GM12801 (cell line): ENCODE results near the gene APC2.

Experiments used
- TF ChIP-seq, protein P1 (sequence below): IDR thresholded peaks from one replicate; pipeline ENCODE4 v1.5.1; 2011; ENCODE audit warnings: control low read depth; ENCODE audit not compliant: insufficient read length; ENCODE audit errors: extremely low read depth

The APC2 gene

DNA sequence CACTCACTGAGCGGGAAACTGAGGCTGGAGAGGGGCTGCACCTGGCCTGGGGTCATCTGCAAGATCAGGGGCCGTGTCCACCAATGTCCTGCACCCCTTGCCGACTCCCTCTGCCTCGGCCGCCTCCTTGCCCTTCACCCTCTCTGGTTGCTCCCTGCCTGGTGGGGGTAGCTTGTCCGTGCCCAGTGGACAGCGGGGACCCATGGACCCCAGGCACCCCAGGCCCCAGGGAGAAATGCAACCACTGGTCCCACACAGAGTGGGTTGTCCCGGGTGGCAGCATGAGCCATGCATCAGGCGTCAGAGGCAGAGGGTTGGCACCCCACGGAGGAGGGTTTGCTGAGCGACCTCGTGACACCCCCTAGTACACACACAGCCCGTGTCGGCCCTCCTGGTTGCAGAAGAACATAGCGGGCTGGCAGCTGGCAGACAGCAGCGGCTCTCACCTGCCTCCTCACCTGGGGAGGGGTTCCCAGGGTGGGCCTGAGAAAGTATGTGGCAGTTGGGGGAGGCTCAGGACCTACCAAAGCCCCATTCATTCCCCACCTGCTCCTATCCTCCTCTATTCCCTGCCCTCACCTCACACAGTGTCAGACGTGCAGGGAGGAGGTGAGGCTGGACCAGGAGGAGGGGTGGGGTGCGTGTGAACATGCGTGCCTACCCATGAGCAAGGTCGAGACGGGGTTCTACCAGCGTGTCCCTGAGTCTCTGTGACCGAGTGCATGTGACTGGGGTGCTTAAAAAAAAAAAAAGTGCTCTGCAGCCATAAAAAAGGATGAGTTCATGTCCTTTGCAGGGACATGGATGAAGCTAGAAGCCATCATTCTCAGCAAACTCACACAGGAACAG is 54.2 kb downstream of the APC2 start:
- TF ChIP-seq, protein P1, sequence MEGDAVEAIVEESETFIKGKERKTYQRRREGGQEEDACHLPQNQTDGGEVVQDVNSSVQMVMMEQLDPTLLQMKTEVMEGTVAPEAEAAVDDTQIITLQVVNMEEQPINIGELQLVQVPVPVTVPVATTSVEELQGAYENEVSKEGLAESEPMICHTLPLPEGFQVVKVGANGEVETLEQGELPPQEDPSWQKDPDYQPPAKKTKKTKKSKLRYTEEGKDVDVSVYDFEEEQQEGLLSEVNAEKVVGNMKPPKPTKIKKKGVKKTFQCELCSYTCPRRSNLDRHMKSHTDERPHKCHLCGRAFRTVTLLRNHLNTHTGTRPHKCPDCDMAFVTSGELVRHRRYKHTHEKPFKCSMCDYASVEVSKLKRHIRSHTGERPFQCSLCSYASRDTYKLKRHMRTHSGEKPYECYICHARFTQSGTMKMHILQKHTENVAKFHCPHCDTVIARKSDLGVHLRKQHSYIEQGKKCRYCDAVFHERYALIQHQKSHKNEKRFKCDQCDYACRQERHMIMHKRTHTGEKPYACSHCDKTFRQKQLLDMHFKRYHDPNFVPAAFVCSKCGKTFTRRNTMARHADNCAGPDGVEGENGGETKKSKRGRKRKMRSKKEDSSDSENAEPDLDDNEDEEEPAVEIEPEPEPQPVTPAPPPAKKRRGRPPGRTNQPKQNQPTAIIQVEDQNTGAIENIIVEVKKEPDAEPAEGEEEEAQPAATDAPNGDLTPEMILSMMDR: no peak

DNA sequence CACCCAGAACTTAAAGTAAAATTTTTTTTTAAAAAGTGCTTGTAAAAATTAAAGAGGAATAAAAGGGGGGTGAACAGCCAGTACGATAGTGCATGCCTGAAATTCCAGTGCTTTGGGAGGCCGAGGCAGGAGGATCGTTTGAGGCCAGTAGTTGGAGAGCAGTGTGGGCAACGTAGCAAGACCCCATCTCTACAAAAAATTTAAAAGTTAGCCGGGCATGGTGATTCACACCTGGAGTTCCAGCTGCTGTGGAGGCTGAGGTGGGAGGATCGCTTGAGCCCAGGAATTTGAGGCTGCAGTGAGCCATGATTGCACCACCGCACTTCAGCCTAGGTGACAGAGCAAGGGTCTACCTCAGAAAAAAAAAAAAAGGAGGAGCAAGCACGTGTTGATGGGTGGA is 55.1 kb downstream of the APC2 start:
- TF ChIP-seq, protein P1: no peak

DNA sequence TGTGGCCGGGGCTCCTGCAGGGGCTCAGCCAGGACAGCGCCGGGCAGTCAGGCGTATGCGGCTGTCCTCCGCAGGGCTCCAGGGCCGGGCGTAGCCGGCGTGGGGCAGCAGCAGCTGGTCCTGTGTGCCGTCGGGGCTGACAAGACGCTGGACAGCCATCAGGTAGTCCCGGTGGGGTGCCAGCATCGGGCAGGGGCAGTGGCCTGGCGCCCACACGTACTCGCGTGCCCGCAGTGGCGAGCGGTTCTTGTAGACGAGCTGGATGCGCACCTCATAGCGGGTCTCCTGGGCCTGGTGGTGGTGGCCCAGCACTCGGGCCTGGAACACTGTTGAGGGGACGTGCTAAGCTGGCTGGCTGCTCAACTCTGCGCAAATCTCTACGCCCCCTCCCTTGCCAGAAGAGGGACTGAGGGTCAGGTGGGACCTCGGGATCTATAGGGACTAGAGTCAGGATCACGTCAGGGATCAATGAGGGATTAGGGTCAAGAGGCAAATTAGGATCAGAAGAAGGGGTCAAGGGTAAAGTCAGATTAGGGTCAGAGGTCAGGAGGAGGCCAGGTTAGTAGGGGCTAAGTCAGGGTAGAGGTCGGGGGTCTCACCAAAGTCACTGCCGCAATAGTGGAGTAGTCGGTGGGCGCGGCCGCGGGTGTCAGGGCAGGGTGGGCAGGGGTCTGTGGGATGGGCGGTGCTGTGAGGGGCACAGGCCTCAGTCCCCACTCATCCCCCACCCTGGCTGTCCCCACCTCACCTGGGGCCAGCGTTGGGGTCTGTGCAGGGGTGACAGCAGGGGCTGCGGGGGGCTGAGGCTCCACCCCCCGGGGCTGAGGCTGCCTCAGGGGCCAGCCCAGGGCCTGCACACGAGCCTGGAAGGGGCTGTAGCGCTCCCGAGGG is 56.3 kb downstream of the APC2 start:
- TF ChIP-seq, protein P1: no peak

DNA sequence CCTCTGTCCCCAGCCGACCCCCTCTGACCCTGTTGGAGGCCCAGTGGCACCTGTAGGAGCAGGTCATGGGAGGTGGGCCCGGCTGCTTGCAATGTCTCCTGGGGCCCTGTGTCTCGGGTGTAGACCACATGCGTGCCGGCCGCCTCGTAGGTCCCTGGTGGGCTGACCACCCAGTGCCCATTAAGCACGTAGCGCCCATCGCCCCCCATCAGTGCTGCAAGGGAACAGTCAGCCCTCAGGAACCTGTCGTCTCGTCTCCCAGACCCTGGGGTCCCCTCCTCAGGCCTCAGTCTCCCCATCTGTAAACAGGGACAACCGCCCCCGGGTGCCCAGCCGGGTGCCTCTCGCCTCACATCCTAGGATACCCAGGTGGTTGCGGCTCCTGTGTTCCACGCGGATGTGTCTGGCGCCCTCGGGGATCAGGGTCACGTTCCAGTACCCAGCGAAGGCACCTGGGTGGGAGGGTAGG is 57.3 kb downstream of the APC2 start:
- TF ChIP-seq, protein P1: no peak

DNA sequence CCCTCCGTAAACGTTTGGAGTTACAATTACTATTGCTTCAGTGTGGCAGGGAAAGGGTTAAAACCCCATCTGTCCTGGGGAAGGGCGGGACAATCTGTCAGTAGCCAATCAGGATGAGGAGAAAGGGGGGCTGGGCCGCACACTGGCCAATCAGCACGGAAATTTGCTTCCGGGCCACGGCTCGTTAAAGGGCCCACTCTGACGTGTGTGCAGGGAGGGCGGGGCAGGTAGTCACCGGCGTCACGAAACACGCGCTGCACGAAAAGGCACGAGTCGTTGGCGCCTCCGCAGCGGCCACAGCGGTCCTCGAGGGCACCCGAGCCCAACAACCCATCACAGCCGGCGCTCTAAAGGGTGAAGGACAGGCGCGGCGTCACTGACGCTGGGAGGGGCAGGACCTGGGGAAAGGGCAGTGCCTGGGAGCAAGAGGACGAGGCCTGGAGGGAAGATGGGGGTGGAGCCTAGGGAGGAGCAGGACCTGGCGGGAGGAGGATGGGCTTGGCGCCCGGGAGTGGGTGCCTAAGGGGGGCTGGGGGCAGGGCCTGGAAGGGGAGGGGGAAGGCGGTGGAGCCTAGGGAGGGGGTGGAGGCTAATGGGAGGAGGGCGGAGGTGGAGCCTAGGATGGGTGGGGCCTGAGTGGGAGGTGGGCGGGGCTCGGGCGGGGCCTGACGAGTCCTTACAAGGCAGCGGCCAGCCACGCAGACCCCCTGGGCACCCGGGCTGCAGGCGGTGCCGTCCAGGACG is 58.0 kb downstream of the APC2 start:
- TF ChIP-seq, protein P1: no peak

DNA sequence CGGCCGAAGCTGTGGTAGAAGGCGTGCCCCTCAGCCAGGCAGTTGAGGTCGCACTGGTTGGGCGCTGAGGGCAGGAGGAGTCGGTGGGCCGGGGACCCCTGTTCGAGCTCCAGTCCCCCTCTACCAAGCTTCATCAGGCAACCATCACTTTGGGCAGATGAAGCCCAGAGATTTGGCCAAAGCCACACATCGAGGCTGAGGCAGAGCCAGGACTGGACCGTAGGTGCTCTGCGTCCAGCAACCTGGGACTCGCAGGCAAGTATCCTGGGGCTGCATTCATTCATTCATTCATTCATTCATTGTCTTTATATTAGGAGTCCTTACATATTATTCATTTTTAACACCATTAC is 58.6 kb downstream of the APC2 start:
- TF ChIP-seq, protein P1: no peak
